Hepatocyte (in vitro differentiated cells): ENCODE measurements around the gene CDK17. TPM values are rescaled to one million over a fixed set of nuclear protein-coding genes. Genes with fewer than 3 reads are reported as not detected.

Experiments used
- DNase-seq: peaks from one replicate; pipeline ENCODE4 v3.0.0-alpha.2; 2016; ENCODE audit warnings: low spot score
- H2AFZ ChIP-seq: fragments of 200-600 bp; sonication (generic); 2 replicates; pipeline ENCODE4 v1.6.0; 2016; ENCODE audit warnings: antibody characterized with exemption, mild to moderate bottlenecking
- H3K27ac ChIP-seq: fragments of 200-600 bp; sonication (generic); 2 replicates; pipeline ENCODE4 v1.5.1; 2016; ENCODE audit warnings: mild to moderate bottlenecking
- H3K27me3 ChIP-seq: fragments of 200-600 bp; sonication (generic); 2 replicates; pipeline ENCODE4 v1.6.1; 2016
- H3K36me3 ChIP-seq: fragments of 200-600 bp; sonication (generic); replicated peaks from 2 replicates; pipeline ENCODE4 v1.5.1; 2016; ENCODE audit warnings: low read depth; ENCODE audit not compliant: insufficient read depth
- H3K4me1 ChIP-seq: fragments of 200-600 bp; sonication (generic); 2 replicates; pipeline ENCODE4 v1.5.1; 2016; ENCODE audit warnings: mild to moderate bottlenecking, moderate library complexity; ENCODE audit not compliant: insufficient read depth
- H3K4me2 ChIP-seq: fragments of 200-600 bp; sonication (generic); 2 replicates; pipeline ENCODE4 v1.6.0; 2016
- H3K4me3 ChIP-seq: fragments of 200-600 bp; sonication (generic); 2 replicates; pipeline ENCODE4 v1.5.1; 2016; ENCODE audit warnings: mild to moderate bottlenecking
- H3K79me2 ChIP-seq: fragments of 200-600 bp; sonication (generic); 2 replicates; pipeline ENCODE4 v1.6.0; 2017; ENCODE audit warnings: mild to moderate bottlenecking
- H3K9me2 ChIP-seq: fragments of 200-600 bp; sonication (generic); replicated peaks from 2 replicates; pipeline ENCODE4 v1.6.0; 2017; ENCODE audit warnings: mild to moderate bottlenecking; ENCODE audit not compliant: insufficient read depth
- H3K9me3 ChIP-seq: fragments of 200-600 bp; sonication (generic); 2 replicates; pipeline ENCODE4 v1.5.1; 2016; ENCODE audit warnings: low read depth, mild to moderate bottlenecking
- H4K20me1 ChIP-seq: fragments of 200-600 bp; sonication (generic); 2 replicates; pipeline ENCODE4 v1.6.0; 2016; ENCODE audit warnings: mild to moderate bottlenecking; ENCODE audit not compliant: insufficient read depth, poor library complexity, severe bottlenecking
- EZH2 ChIP-seq: fragments of 200-600 bp; sonication (generic); IDR thresholded peaks from 2 replicates; pipeline ENCODE4 v1.6.1; 2016; ENCODE audit warnings: antibody characterized with exemption, mild to moderate bottlenecking, borderline replicate concordance
- EZH2phosphoT487 ChIP-seq: fragments of 200-600 bp; sonication (generic); IDR thresholded peaks from one replicate; pipeline ENCODE4 v1.6.1; 2018; ENCODE audit warnings: antibody characterized with exemption, mild to moderate bottlenecking, low read depth, moderate library complexity; ENCODE audit not compliant: unreplicated experiment, severe bottlenecking
- WGBS: methylation state at CpG from one replicate; pipeline ENCODE4 v1.1.6; 2016; ENCODE audit warnings: low lambda C conversion rate; ENCODE audit errors: missing lambda C conversion rate; 5-methylcytosine and 5-hydroxymethylcytosine counted together
- polyA plus RNA-seq: library from polyadenylated mRNA; unstranded; fragments of >200 nt; fragmentation: Nextera tagmentation; extraction: Ambion mirVana; gene quantifications from 2 replicates; pipeline ENCODE4 v1.2.1, GENCODE V29; 2016
- total RNA-seq: library from RNA; depleted of rRNA; stranded (reverse); fragments of >200 nt; gene quantifications from 2 replicates; pipeline ENCODE4 v1.2.3, GENCODE V29; 2014
- TF ChIP-seq, protein P1 (sequence below): fragments of 200-600 bp; sonication (generic); IDR thresholded peaks from 2 replicates; pipeline ENCODE4 v1.5.1; 2016; ENCODE audit warnings: antibody characterized with exemption, mild to moderate bottlenecking; ENCODE audit not compliant: poor library complexity

CDK17 gene
- total and polyA plus RNA-seq, 2 experiments from 2014 or later = 13.8 to 33.1 TPM

DNA sequence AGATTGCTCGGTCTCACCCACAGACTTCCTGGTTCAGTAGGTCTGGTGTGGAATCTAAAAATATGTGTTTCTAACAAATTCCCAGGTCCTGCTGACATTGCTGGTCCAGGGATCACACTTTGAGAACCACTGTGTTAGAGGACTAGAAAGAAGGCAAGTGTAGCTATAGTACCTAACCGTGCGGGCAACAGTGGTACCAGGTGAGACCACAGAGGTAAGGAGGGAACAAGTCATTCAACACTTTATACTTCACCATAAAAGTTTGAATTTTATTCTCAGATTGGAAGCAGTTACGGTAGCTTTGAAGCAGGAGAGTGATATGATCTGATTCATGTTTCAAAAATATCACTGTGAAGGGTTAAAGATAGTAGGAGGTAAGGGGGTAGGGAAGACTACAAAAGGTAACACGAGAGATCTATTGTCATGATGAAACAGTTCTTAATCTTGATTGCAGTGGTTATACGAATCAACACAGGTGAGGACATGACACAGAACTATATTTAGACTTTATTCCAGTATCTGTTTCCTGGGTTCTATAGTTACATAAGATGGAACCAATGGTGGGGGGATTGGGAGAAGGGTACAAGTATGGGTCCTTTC, 73.5 kb downstream of the CDK17 start:
- no peaks in the 10 kb centered on the region for H3K27me3 ChIP-seq
- H2AFZ ChIP-seq = no peak overlapping the region
- peaks cover 26% of the 10 kb centered on the region for H3K79me2 ChIP-seq
- no peaks in the 10 kb centered on the region for H3K36me3 ChIP-seq
- no peak overlapping the region for H3K4me2 ChIP-seq
- no peak for DNase-seq
- WGBS = 94% methylated on average over 6 of the region's 6 CpGs
- H3K4me1 ChIP-seq = no peaks in the 10 kb centered on the region
- no peaks in the 10 kb centered on the region for H3K9me2 ChIP-seq
- H4K20me1 ChIP-seq = no peaks in the 10 kb centered on the region
- no peak overlapping the region for H3K27ac ChIP-seq
- H3K9me3 ChIP-seq = no peaks in the 10 kb centered on the region
- TF ChIP-seq EZH2phosphoT487 (no peak), EZH2 (no peak)
- TF ChIP-seq, protein P1, sequence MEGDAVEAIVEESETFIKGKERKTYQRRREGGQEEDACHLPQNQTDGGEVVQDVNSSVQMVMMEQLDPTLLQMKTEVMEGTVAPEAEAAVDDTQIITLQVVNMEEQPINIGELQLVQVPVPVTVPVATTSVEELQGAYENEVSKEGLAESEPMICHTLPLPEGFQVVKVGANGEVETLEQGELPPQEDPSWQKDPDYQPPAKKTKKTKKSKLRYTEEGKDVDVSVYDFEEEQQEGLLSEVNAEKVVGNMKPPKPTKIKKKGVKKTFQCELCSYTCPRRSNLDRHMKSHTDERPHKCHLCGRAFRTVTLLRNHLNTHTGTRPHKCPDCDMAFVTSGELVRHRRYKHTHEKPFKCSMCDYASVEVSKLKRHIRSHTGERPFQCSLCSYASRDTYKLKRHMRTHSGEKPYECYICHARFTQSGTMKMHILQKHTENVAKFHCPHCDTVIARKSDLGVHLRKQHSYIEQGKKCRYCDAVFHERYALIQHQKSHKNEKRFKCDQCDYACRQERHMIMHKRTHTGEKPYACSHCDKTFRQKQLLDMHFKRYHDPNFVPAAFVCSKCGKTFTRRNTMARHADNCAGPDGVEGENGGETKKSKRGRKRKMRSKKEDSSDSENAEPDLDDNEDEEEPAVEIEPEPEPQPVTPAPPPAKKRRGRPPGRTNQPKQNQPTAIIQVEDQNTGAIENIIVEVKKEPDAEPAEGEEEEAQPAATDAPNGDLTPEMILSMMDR = no peak
- H3K4me3 ChIP-seq = no peak overlapping the region

DNA sequence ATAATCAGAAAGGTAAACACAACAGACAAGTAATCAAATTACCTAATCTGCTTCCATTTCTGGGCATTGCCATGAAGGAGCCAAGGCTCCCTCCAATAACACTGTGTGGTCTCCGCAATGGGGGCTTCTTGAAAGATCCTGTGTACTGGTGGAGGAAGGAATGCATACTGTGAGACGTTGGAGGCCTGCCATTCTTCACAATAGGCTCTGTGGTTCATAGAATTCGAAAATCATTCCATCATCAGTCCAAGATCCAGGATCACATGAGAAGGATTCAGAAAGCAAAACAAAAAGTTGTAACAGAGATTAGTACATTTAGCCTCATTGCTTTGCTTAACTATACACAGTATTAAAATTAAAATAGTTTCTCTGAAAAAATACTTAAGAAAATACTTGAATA, 76.3 kb downstream of the CDK17 start:
- Histone ChIP-seq H3K27ac (no peak overlapping the region), H3K27me3 (no peaks in the 10 kb centered on the region), H3K4me3 (no peak overlapping the region), H3K9me2 (no peaks in the 10 kb centered on the region), H3K36me3 (no peaks in the 10 kb centered on the region), H2AFZ (no peak overlapping the region), H4K20me1 (no peaks in the 10 kb centered on the region), H3K79me2 (peaks cover 15% of the 10 kb centered on the region), H3K4me2 (no peak overlapping the region), H3K4me1 (no peaks in the 10 kb centered on the region), H3K9me3 (no peaks in the 10 kb centered on the region)
- TF ChIP-seq EZH2phosphoT487 = no peak
- TF ChIP-seq, protein P1 = no peak
- no peak for TF ChIP-seq EZH2
- no peak for DNase-seq
- WGBS = 94% methylated on average over 3 of the region's 3 CpGs

DNA sequence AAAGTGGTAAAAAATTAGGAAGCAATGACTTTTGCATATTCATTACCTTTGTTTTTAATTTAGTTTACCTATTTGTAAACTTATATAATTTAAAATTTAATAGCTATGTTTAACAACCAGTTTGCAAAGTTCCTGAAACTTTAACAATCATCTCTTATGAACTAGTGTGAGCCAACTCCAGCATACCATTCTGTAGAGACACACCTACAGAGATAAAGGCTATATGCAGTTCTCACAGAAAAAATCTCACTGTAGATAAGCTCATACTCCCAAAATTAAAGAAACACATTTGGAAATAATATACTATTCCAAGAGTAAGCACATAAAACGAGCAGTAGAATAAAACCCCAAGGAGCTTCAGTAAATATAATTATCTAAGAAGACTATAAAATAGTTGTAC, 77.5 kb downstream of the CDK17 start:
- peaks cover 8% of the 10 kb centered on the region for H3K79me2 ChIP-seq
- H3K36me3 ChIP-seq = no peaks in the 10 kb centered on the region
- WGBS = 69% methylated on average over 1 of the region's 1 CpG

More for the DNA sequence above, 77.5 kb downstream of the CDK17 start:
- TF ChIP-seq, protein P1 = no peak
- TF ChIP-seq EZH2phosphoT487 = no peak
- TF ChIP-seq EZH2 = no peak
- no peak overlapping the region for H2AFZ ChIP-seq
- no peaks in the 10 kb centered on the region for H3K9me3 ChIP-seq
- H3K27ac ChIP-seq = no peak overlapping the region
- H3K4me1 ChIP-seq = no peaks in the 10 kb centered on the region
- H3K4me2 ChIP-seq = no peak overlapping the region
- no peak overlapping the region for H3K4me3 ChIP-seq
- H4K20me1 ChIP-seq = no peaks in the 10 kb centered on the region
- no peak for DNase-seq
- no peaks in the 10 kb centered on the region for H3K27me3 ChIP-seq
- no peaks in the 10 kb centered on the region for H3K9me2 ChIP-seq
